Middle frontal gyrus (tissue), 1 donor: ENCODE data around the gene ZNF423.
A peak's percentile ranks its signal among the peaks of the same experiment; 100 is the strongest.

Source experiments
- DNase-seq: peaks from one replicate; pipeline ENCODE4 v3.0.0-alpha.2; 2015; ENCODE audit warnings: low spot score; ENCODE audit errors: extremely low spot score

The ZNF423 gene

GRCh38 chr16:49727611-49728010 is 128.3 kb downstream of the ZNF423 start:
- no peak for DNase-seq

- DNase-seq = no peak
These were observed 129.8 kb downstream of the ZNF423 start for GRCh38 chr16:49726155-49726554.

- DNase-seq = no peak
These were observed 130.3 kb downstream of the ZNF423 start for GRCh38 chr16:49725651-49726050.

- DNase-seq = no peak
These were observed 131.1 kb downstream of the ZNF423 start for GRCh38 chr16:49724774-49725173.

GRCh38 chr16:49723310-49723709 is 132.6 kb downstream of the ZNF423 start:
- DNase-seq = no peak

- DNase-seq = no peak
These were observed 135.7 kb downstream of the ZNF423 start for GRCh38 chr16:49720225-49720624.

GRCh38 chr16:49717689-49718088 is 138.2 kb downstream of the ZNF423 start:
- no peak for DNase-seq

- no peak for DNase-seq
These were observed 139.5 kb downstream of the ZNF423 start for GRCh38 chr16:49716339-49716934.

GRCh38 chr16:49713770-49714169 is 142.1 kb downstream of the ZNF423 start:
- no peak for DNase-seq

- DNase-seq = no peak
These were observed 143.4 kb downstream of the ZNF423 start for GRCh38 chr16:49712542-49712941.

GRCh38 chr16:49712106-49712505 is 143.8 kb downstream of the ZNF423 start:
- no peak for DNase-seq

- no peak for DNase-seq
These were observed 146.9 kb downstream of the ZNF423 start for GRCh38 chr16:49709057-49709456.

- DNase-seq = no peak
These were observed 147.4 kb downstream of the ZNF423 start for GRCh38 chr16:49708491-49708890.

- DNase-seq = no peak
These were observed 149.1 kb downstream of the ZNF423 start for GRCh38 chr16:49706620-49707355.

- no peak for DNase-seq
These were observed 151.2 kb downstream of the ZNF423 start for GRCh38 chr16:49704586-49705155.

GRCh38 chr16:49703483-49703882 is 152.4 kb downstream of the ZNF423 start:
- no peak for DNase-seq

GRCh38 chr16:49701789-49702494 is 154.0 kb downstream of the ZNF423 start:
- DNase-seq = peak; percentile 18

- no peak for DNase-seq
These were observed 154.7 kb downstream of the ZNF423 start for GRCh38 chr16:49701065-49701685.

- DNase-seq = no peak
These were observed 155.5 kb downstream of the ZNF423 start for GRCh38 chr16:49700251-49701064.

GRCh38 chr16:49699841-49700175 is 156.1 kb downstream of the ZNF423 start:
- DNase-seq = no peak
